IMR-90 (cell line): ENCODE measurements around the gene CETP. TPM values are rescaled to one million over a fixed set of nuclear protein-coding genes. Genes with fewer than 3 reads are reported as not detected.

Source experiments
- ATAC-seq: fragments of 200-7000 bp; cut with Tn5 transposase; 2 replicates; pipeline ENCODE4 v1.9.1; 2020; ENCODE audit warnings: low read depth, mild to moderate bottlenecking, moderate library complexity
- BruUV-seq: library from RNA; stranded (reverse); fragments of 400-500 nt; replicated peaks from 2 replicates; lab custom pipeline; 2021; lab: Mats Ljungman, UMichigan
- CTCF ChIA-PET: fragments of 300-600 bp; formaldehyde crosslinking; extraction: SDS; loops from one replicate; lab custom pipeline; 2021; ENCODE audit warnings: antibody characterized with exemption; lab: Yijun Ruan, JAX
- POLR2A ChIA-PET: fragments of 300-600 bp; sonication (Branson Sonifier 250); formaldehyde crosslinking; loops from one replicate; lab custom pipeline; 2022; ENCODE audit warnings: antibody characterized with exemption; ENCODE audit not compliant: unreplicated experiment; lab: Charles Lee
- DNase-seq: peaks from one replicate; pipeline ENCODE4 v3.0.0; 2013
- H2AFZ ChIP-seq: replicated peaks from 2 replicates; pipeline ENCODE3; 2013; ENCODE audit warnings: low read length, mild to moderate bottlenecking; ENCODE audit not compliant: poor library complexity
- H2AK5ac ChIP-seq: 2 replicates; pipeline ENCODE4 v1.6.1; 2013; ENCODE audit warnings: low read depth, low read length, inconsistent platforms
- H2AK9ac ChIP-seq: replicated peaks from 2 replicates; pipeline ENCODE3; 2013; ENCODE audit warnings: mild to moderate bottlenecking, low read depth, low read length, moderate library complexity; ENCODE audit not compliant: poor library complexity
- H2BK120ac ChIP-seq: 2 replicates; pipeline ENCODE4 v1.6.1; 2013; ENCODE audit warnings: low read depth, low read length, inconsistent platforms
- H2BK15ac ChIP-seq: 3 replicates; pipeline ENCODE4 v1.6.1; 2013; ENCODE audit warnings: low read depth, low read length, inconsistent platforms
- H2BK20ac ChIP-seq: 2 replicates; pipeline ENCODE4 v1.6.1; 2013; ENCODE audit warnings: low read depth, mild to moderate bottlenecking, inconsistent platforms, low read length, moderate library complexity
- H2BK5ac ChIP-seq: 2 replicates; pipeline ENCODE4 v1.6.1; 2013; ENCODE audit warnings: mild to moderate bottlenecking, low read depth, low read length, inconsistent platforms; ENCODE audit not compliant: poor library complexity, severe bottlenecking
- H3K14ac ChIP-seq: replicated peaks from 2 replicates; pipeline ENCODE4 v1.6.1; 2013; ENCODE audit warnings: low read depth, low read length, inconsistent platforms
- H3K18ac ChIP-seq: 2 replicates; pipeline ENCODE4 v1.6.1; 2013; ENCODE audit warnings: low read depth, low read length, control low read depth
- H3K23ac ChIP-seq: 2 replicates; pipeline ENCODE4 v1.6.1; 2013; ENCODE audit warnings: low read depth, low read length, inconsistent platforms
- H3K27ac ChIP-seq: 2 replicates; pipeline ENCODE4 v1.5.1; 2013; ENCODE audit warnings: mild to moderate bottlenecking, control low read depth, low read length; ENCODE audit not compliant: insufficient read depth
- H3K27me3 ChIP-seq: 2 replicates; pipeline ENCODE4 v1.6.1; 2013; ENCODE audit warnings: low read length; ENCODE audit not compliant: control insufficient read depth, insufficient read depth
- H3K36me3 ChIP-seq: 2 replicates; pipeline ENCODE4 v1.6.1; 2013; ENCODE audit warnings: low read length, mixed read lengths; ENCODE audit not compliant: control insufficient read depth, insufficient read depth
- H3K4ac ChIP-seq: 2 replicates; pipeline ENCODE4 v1.6.1; 2013; ENCODE audit warnings: low read depth, low read length, inconsistent platforms
- H3K4me1 ChIP-seq: 2 replicates; pipeline ENCODE4 v1.6.1; 2013; ENCODE audit warnings: low read length, mixed read lengths; ENCODE audit not compliant: control insufficient read depth, insufficient read depth
- H3K4me2 ChIP-seq: 2 replicates; pipeline ENCODE4 v1.6.1; 2013; ENCODE audit warnings: low read depth, mild to moderate bottlenecking, control low read depth, low read length, moderate library complexity
- H3K4me3 ChIP-seq: 2 replicates; pipeline ENCODE4 v1.5.1; 2013; ENCODE audit warnings: low read depth, mild to moderate bottlenecking, control low read depth, low read length, moderate library complexity; ENCODE audit not compliant: insufficient read depth
- H3K56ac ChIP-seq: 2 replicates; pipeline ENCODE4 v1.6.1; 2013; ENCODE audit warnings: low read length, inconsistent platforms; ENCODE audit not compliant: insufficient read depth; ENCODE audit errors: extremely low read depth
- H3K79me1 ChIP-seq, 2 experiments: 2 replicates each; pipeline ENCODE4 v1.6.1; 2013; ENCODE audit warnings: low read length in 2 of 2, inconsistent platforms in 1 of 2, low read depth in 1 of 2
- H3K9ac ChIP-seq: 2 replicates; pipeline ENCODE4 v1.6.1; 2013; ENCODE audit warnings: low read depth, low read length, control low read depth
- H3K9me1 ChIP-seq: 2 replicates; pipeline ENCODE4 v1.6.1; 2013; ENCODE audit warnings: low read length, inconsistent platforms; ENCODE audit not compliant: insufficient read depth
- H3K9me3 ChIP-seq: 2 replicates; pipeline ENCODE4 v1.6.1; 2013; ENCODE audit warnings: low read length; ENCODE audit not compliant: control insufficient read depth, insufficient read depth
- H4K20me1 ChIP-seq: 2 replicates; pipeline ENCODE4 v1.6.1; 2013; ENCODE audit warnings: low read length, inconsistent platforms; ENCODE audit not compliant: insufficient read depth
- H4K5ac ChIP-seq: 2 replicates; pipeline ENCODE4 v1.6.1; 2013; ENCODE audit warnings: mild to moderate bottlenecking, low read depth, low read length, control low read depth
- H4K8ac ChIP-seq, 2 experiments: 2 replicates each; pipeline ENCODE4 v1.6.1; 2013; ENCODE audit warnings: low read depth in 2 of 2, low read length in 2 of 2, control low read depth in 1 of 2, inconsistent platforms in 1 of 2
- H4K91ac ChIP-seq: 2 replicates; pipeline ENCODE4 v1.6.1; 2013; ENCODE audit warnings: low read depth, low read length, inconsistent platforms; ENCODE audit not compliant: insufficient read depth
- BHLHE40 ChIP-seq: fragments of 150-350 bp; IDR thresholded peaks from 2 replicates; pipeline ENCODE4 v1.6.1; 2016; ENCODE audit warnings: mild to moderate bottlenecking, low read depth, low read length
- CEBPB ChIP-seq: IDR thresholded peaks from 2 replicates; pipeline ENCODE4 v1.6.1; 2012; ENCODE audit warnings: low read depth, low read length, improper control_type of control experiment
- CHD1 ChIP-seq: IDR thresholded peaks from 2 replicates; pipeline ENCODE4 v1.6.1; 2012; ENCODE audit warnings: low read depth, low read length, improper control_type of control experiment
- ELK1 ChIP-seq: fragments of 150-350 bp; IDR thresholded peaks from 2 replicates; pipeline ENCODE4 v1.6.1; 2016; ENCODE audit warnings: low read depth, mild to moderate bottlenecking, low read length, moderate library complexity, borderline replicate concordance
- FOS ChIP-seq: fragments of 150-350 bp; IDR thresholded peaks from 2 replicates; pipeline ENCODE4 v1.6.1; 2016; ENCODE audit warnings: low read depth, low read length
- MAFK ChIP-seq: IDR thresholded peaks from 2 replicates; pipeline ENCODE4 v1.6.1; 2012; ENCODE audit warnings: low read depth, low read length, improper control_type of control experiment
- MAZ ChIP-seq: IDR thresholded peaks from 2 replicates; pipeline ENCODE4 v1.6.1; 2012; ENCODE audit warnings: low read depth, mild to moderate bottlenecking, low read length, improper control_type of control experiment, moderate library complexity, borderline replicate concordance
- MXI1 ChIP-seq: IDR thresholded peaks from 2 replicates; pipeline ENCODE4 v1.6.1; 2012; ENCODE audit warnings: low read depth, mild to moderate bottlenecking, low read length, moderate library complexity, borderline replicate concordance
- NFE2L2 ChIP-seq: fragments of 150-350 bp; IDR thresholded peaks from 2 replicates; pipeline ENCODE4 v1.6.1; 2016; ENCODE audit warnings: low read depth, mild to moderate bottlenecking, low read length
- POLR2A ChIP-seq: IDR thresholded peaks from 2 replicates; pipeline ENCODE4 v1.6.1; 2012; ENCODE audit warnings: mild to moderate bottlenecking, low read depth, low read length
- RAD21 ChIP-seq: IDR thresholded peaks from 2 replicates; pipeline ENCODE4 v1.6.1; 2012; ENCODE audit warnings: low read length, improper control_type of control experiment
- RCOR1 ChIP-seq: IDR thresholded peaks from 2 replicates; pipeline ENCODE4 v1.6.1; 2012; ENCODE audit warnings: mild to moderate bottlenecking, low read length, improper control_type of control experiment; ENCODE audit not compliant: insufficient replicate concordance
- RFX5 ChIP-seq: IDR thresholded peaks from 2 replicates; pipeline ENCODE4 v1.8.0; 2012; ENCODE audit warnings: low read depth, mild to moderate bottlenecking, low read length, moderate library complexity
- SMC3 ChIP-seq: fragments of 150-350 bp; IDR thresholded peaks from 2 replicates; pipeline ENCODE4 v1.6.1; 2016; ENCODE audit warnings: low read depth, mild to moderate bottlenecking, antibody characterized with exemption, low read length, moderate library complexity
- USF2 ChIP-seq: fragments of 150-350 bp; IDR thresholded peaks from 2 replicates; pipeline ENCODE4 v1.6.1; 2017; ENCODE audit warnings: mild to moderate bottlenecking, antibody characterized with exemption, low read length, low read depth
- WGBS, 2 experiments: methylation state at CpG; one replicate each; pipeline versions ENCODE4 v1.1.5 to v1.1.7; 2013; ENCODE audit warnings: missing lambda C conversion rate in 2 of 2; ENCODE audit not compliant: insufficient read length in 1 of 2; ENCODE audit errors: extremely low coverage in 2 of 2; 5-methylcytosine and 5-hydroxymethylcytosine counted together
- dilution Hi-C: fragments of 300-500 bp; cut with HindIII; formaldehyde crosslinking; loops from one replicate; pipeline ENCODE4 v1.14.3; 2018; ENCODE audit warnings: low sequenced_read_pairs; ENCODE audit not compliant: unreplicated experiment
- in situ Hi-C: fragments of 300-500 bp; cut with MboI; formaldehyde crosslinking; loops from 3 replicates; pipeline ENCODE4 v1.14.3; 2019; ENCODE audit warnings: low sequenced_read_pairs, inconsistent platforms, mixed read lengths
- intact Hi-C: fragments of 100-400 bp; cut with micrococcal nuclease; formaldehyde crosslinking; loops from 2 replicates; pipeline ENCODE4 v1.10.0; 2022
- polyA plus RNA-seq, 3 experiments: library from polyadenylated mRNA; depleted of rRNA; stranded (reverse); fragments of >200 nt; gene quantifications; 2 replicates each; pipeline ENCODE4 v1.2.3, GENCODE V29; 2012; ENCODE audit warnings: low replicate concordance in 1 of 3
- total RNA-seq: library from RNA; depleted of rRNA; stranded (reverse); fragments of >200 nt; gene quantifications from 2 replicates; pipeline ENCODE4 v1.2.3, GENCODE V29; 2012

Gene CETP
- total and polyA plus RNA-seq, 2 of the 4 experiments (the other 2 are of a cell fraction), result not detected

- no peak overlapping the region for H2AK9ac ChIP-seq
- H3K56ac ChIP-seq, result no peak overlapping the region
- intact Hi-C loops (no loop called here), in situ Hi-C loops (no loop called here), dilution Hi-C loops (no loop called here)
- no peaks in the 10 kb centered on the region for H3K9me3 ChIP-seq
- H3K4me3 ChIP-seq, result no peak overlapping the region
- no peak overlapping the region for H2AK5ac ChIP-seq
- BruUV-seq, result no TSS peak
- H3K18ac ChIP-seq, result no peak overlapping the region
- DNase-seq (no peak), ATAC-seq (no peak)
- H3K23ac ChIP-seq, result no peak overlapping the region
- no peak for TF ChIP-seq MAFK
- no peak for TF ChIP-seq FOS
- no peak for TF ChIP-seq CEBPB
- TF ChIP-seq POLR2A, result no peak
- no peak for TF ChIP-seq ELK1
- no peak for TF ChIP-seq RAD21
- no peak for TF ChIP-seq NFE2L2
- no peak for TF ChIP-seq USF2
- TF ChIP-seq BHLHE40, result no peak
- TF ChIP-seq RCOR1, result no peak
- TF ChIP-seq RFX5, result no peak
- TF ChIP-seq MXI1, result no peak
- no peak for TF ChIP-seq SMC3
- no peak for TF ChIP-seq CHD1
- TF ChIP-seq MAZ, result no peak
- H2BK120ac ChIP-seq, result no peak overlapping the region
- no peak overlapping the region for H2BK15ac ChIP-seq
- no peaks in the 10 kb centered on the region for H3K79me1 ChIP-seq
- no peak overlapping the region for H4K8ac ChIP-seq
- H2BK5ac ChIP-seq, result no peak overlapping the region
- H3K14ac ChIP-seq, result no peak overlapping the region
- no peak overlapping the region for H4K91ac ChIP-seq
- no peaks in the 10 kb centered on the region for H3K27me3 ChIP-seq
- no peaks in the 10 kb centered on the region; the same call in 1 of the 2 replicates for H4K20me1 ChIP-seq
- no peak overlapping the region for H4K5ac ChIP-seq
- no peaks in the 10 kb centered on the region for H3K9me1 ChIP-seq
- H3K4me2 ChIP-seq, result no peak overlapping the region
- POLR2A ChIA-PET, result no interaction called here
- no peaks in the 10 kb centered on the region for H3K36me3 ChIP-seq
- no peak overlapping the region for H3K4ac ChIP-seq
- peaks cover 4% of the 10 kb centered on the region; the same call in 1 of the 2 replicates for H3K4me1 ChIP-seq
- no CpG with 5 or more reads among the region's 4 CpGs for WGBS, 2 experiments
- H3K9ac ChIP-seq, result no peak overlapping the region
- no peak overlapping the region for H2BK20ac ChIP-seq
- no peak overlapping the region for H3K27ac ChIP-seq
- CTCF ChIA-PET, result no interaction called here
- no peak overlapping the region for H2AFZ ChIP-seq
These were observed 5.7 kb upstream of the CETP start for GRCh38 chr16:56956076-56956475.
